K562 (cell line): ENCODE measurements around the gene GYPC. TPM values are rescaled to one million over a fixed set of nuclear protein-coding genes. Genes with fewer than 3 reads are reported as not detected.
"Not testable (repeated sequence)": the region's sequence is repeated elsewhere in the genome, so short reads cannot be mapped to it uniquely, and the experiment has no call there.

Source experiments
- ATAC-seq: fragments of 200-7000 bp; cut with Tn5 transposase; 3 replicates; pipeline ENCODE4 v1.9.1; 2020; ENCODE audit warnings: moderate library complexity
- BruUV-seq: library from RNA; stranded (reverse); fragments of 400-500 nt; replicated peaks from 2 replicates; lab custom pipeline; 2021; lab: Mats Ljungman, UMichigan
- CTCF ChIA-PET: fragments of 300-600 bp; formaldehyde crosslinking; extraction: SDS; loops from one replicate; lab custom pipeline; 2021; ENCODE audit warnings: low intra/inter-chr PET ratio; lab: Yijun Ruan, JAX
- POLR2A ChIA-PET: fragments of 300-600, 350-650 bp; sonication (Branson Sonifier 250); formaldehyde crosslinking; extraction: SDS; loops from one replicate; lab custom pipeline; 2021; ENCODE audit warnings: antibody characterized with exemption, inconsistent platforms; lab: Yijun Ruan, JAX
- DNase-seq, 4 experiments: peaks; one replicate each; pipeline versions ENCODE4 v3.0.0 to v3.0.0-alpha.2; 2011 to 2018; ENCODE audit warnings: low spot score in 3 of 4, mixed read lengths in 3 of 4; ENCODE audit errors: extremely low read depth in 1 of 4
- FAIRE-seq: peaks from 2 replicates; lab custom pipeline; 2011; peaks lifted over from hg19 to GRCh38; lab: Jason Lieb, UNC
- H2AFZ ChIP-seq: 2 replicates; pipeline ENCODE4 v1.6.0; 2011; ENCODE audit warnings: low read depth, low read length, control low read depth, inconsistent platforms
- H3K27ac ChIP-seq: fragments of 200-600 bp; 3 replicates; pipeline ENCODE4 v1.8.0; 2011; ENCODE audit warnings: low read depth, mild to moderate bottlenecking, control low read depth, inconsistent platforms, low read length, moderate library complexity, mixed read lengths; ENCODE audit errors: extremely low read depth
- H3K27me3 ChIP-seq, 2 experiments: fragments of 300-600 bp in 1 of 2; 2 replicates in 1 of 2; 3 replicates in 1 of 2; pipeline versions ENCODE4 v1.6.0 to v1.8.0; 2011; ENCODE audit warnings: inconsistent platforms in 2 of 2, low read length in 2 of 2, mild to moderate bottlenecking in 1 of 2, mixed read lengths in 1 of 2, moderate library complexity in 1 of 2; ENCODE audit not compliant: control insufficient read depth in 2 of 2, insufficient read depth in 2 of 2
- H3K36me3 ChIP-seq: fragments of 300-600 bp; 3 replicates; pipeline ENCODE4 v1.8.0; 2011; ENCODE audit warnings: mild to moderate bottlenecking, low read length, inconsistent platforms; ENCODE audit not compliant: control insufficient read depth, insufficient read depth
- H3K4me1 ChIP-seq, 2 experiments: fragments of 200-600 bp in 1 of 2; replicated peaks in 1 of 2; 2 replicates in 1 of 2; 3 replicates in 1 of 2; pipeline versions ENCODE4 v1.5.1 to v1.8.0; 2011; ENCODE audit warnings: inconsistent platforms in 2 of 2, low read length in 2 of 2, mild to moderate bottlenecking in 1 of 2, mixed read lengths in 1 of 2, moderate library complexity in 1 of 2; ENCODE audit not compliant: control insufficient read depth in 2 of 2, insufficient read depth in 2 of 2
- H3K4me2 ChIP-seq: 2 replicates; pipeline ENCODE4 v1.6.1; 2011; ENCODE audit warnings: low read length, control low read depth, inconsistent platforms, mixed read lengths; ENCODE audit not compliant: insufficient read depth
- H3K4me3 ChIP-seq: fragments of 200-600 bp; sonication (generic), shearing (Covaris generic); 2 replicates; pipeline ENCODE4 v1.5.1; 2016; ENCODE audit warnings: control low read depth, inconsistent platforms
- H3K79me2 ChIP-seq: fragments of 200-600 bp; 3 replicates; pipeline ENCODE4 v1.8.0; 2011; ENCODE audit warnings: low read length, inconsistent platforms; ENCODE audit not compliant: control insufficient read depth, insufficient read depth
- H3K9ac ChIP-seq, 2 experiments: 2 replicates each; pipeline versions ENCODE4 v1.6.0 to v1.6.1; 2011; ENCODE audit warnings: low read depth in 2 of 2, low read length in 2 of 2, control low read depth in 1 of 2, inconsistent platforms in 1 of 2, mild to moderate bottlenecking in 1 of 2, mixed read lengths in 1 of 2; ENCODE audit not compliant: insufficient read depth in 1 of 2
- H3K9me1 ChIP-seq: one replicate; pipeline ENCODE4 v1.6.0; 2011; ENCODE audit warnings: inconsistent platforms, mild to moderate bottlenecking, low read length, moderate library complexity; ENCODE audit not compliant: control insufficient read depth, insufficient read depth
- H3K9me3 ChIP-seq: replicated peaks from 2 replicates; pipeline ENCODE4 v1.5.1; 2011; ENCODE audit warnings: low read depth, low read length, inconsistent platforms; ENCODE audit not compliant: control insufficient read depth, insufficient read depth
- H4K20me1 ChIP-seq: replicated peaks from 2 replicates; pipeline ENCODE4 v1.6.1; 2011; ENCODE audit warnings: low read length, inconsistent platforms, mixed read lengths; ENCODE audit not compliant: control insufficient read depth, insufficient read depth
- ADNP ChIP-seq: fragments of 200-800 bp; sonication (Bioruptor generic); IDR thresholded peaks from 2 replicates; pipeline ENCODE4 v1.6.1; 2016; ENCODE audit warnings: missing genetic modification characterization, missing compliant biosample characterization
- CTBP1 ChIP-seq: fragments of 450-650 bp; IDR thresholded peaks from 2 replicates; pipeline ENCODE4 v1.6.1; 2016; ENCODE audit warnings: borderline replicate concordance
- MEIS2 ChIP-seq: fragments of 450-650 bp; IDR thresholded peaks from 2 replicates; pipeline ENCODE4 v1.6.1; 2014; ENCODE audit warnings: mild to moderate bottlenecking; ENCODE audit not compliant: partially characterized antibody
- MTA1 ChIP-seq: fragments of 450-650 bp; IDR thresholded peaks from 2 replicates; pipeline ENCODE4 v1.6.1; 2017; ENCODE audit warnings: borderline replicate concordance
- MTA2 ChIP-seq: fragments of 450-650 bp; IDR thresholded peaks from 2 replicates; pipeline ENCODE4 v1.6.1; 2016; ENCODE audit warnings: low read depth
- NCOR1 ChIP-seq: fragments of 450-650 bp; IDR thresholded peaks from 2 replicates; pipeline ENCODE4 v1.6.1; 2016; ENCODE audit warnings: mild to moderate bottlenecking, moderate library complexity
- RAD51 ChIP-seq: fragments of 450-650 bp; IDR thresholded peaks from 2 replicates; pipeline ENCODE4 v1.7.1; 2016; ENCODE audit warnings: low read depth, mild to moderate bottlenecking, borderline replicate concordance
- RBBP5 ChIP-seq: fragments of 200-600 bp; sonication (generic); IDR thresholded peaks from 2 replicates; pipeline ENCODE4 v1.6.1; 2012; ENCODE audit warnings: borderline replicate concordance, mild to moderate bottlenecking, low read length, control low read depth, inconsistent platforms; ENCODE audit not compliant: insufficient read depth, poor library complexity, severe bottlenecking
- RCOR1 ChIP-seq, 2 experiments: IDR thresholded peaks; 2 replicates each; pipeline ENCODE4 v1.6.1; 2012; ENCODE audit warnings: low read depth in 2 of 2, low read length in 2 of 2, borderline replicate concordance in 1 of 2, improper control_type of control experiment in 1 of 2
- SOX6 ChIP-seq: fragments of 450-650 bp; IDR thresholded peaks from 2 replicates; pipeline ENCODE4 v1.6.1; 2014; ENCODE audit warnings: mild to moderate bottlenecking
- WGBS: fragments of 100-300 bp; shearing (Covaris generic); methylation state at CpG from one replicate; pipeline ENCODE4 v1.1.6; 2016; ENCODE audit warnings: low coverage, mixed read lengths; ENCODE audit not compliant: insufficient coverage; ENCODE audit errors: missing lambda C conversion rate; 5-methylcytosine and 5-hydroxymethylcytosine counted together
- in situ Hi-C: fragments of 300-500 bp; cut with MboI; formaldehyde crosslinking; loops from 4 replicates; pipeline ENCODE4 v1.15.0; 2018; ENCODE audit warnings: inconsistent platforms, mixed read lengths
- intact Hi-C: fragments of 100-400 bp; cut with micrococcal nuclease; formaldehyde crosslinking; loops from 2 replicates; pipeline ENCODE4 v1.14.2; 2022
- polyA plus RNA-seq, 8 experiments: library from polyadenylated mRNA; depleted of rRNA in 4 of 8; stranded (reverse) in 5 of 8; unstranded in 3 of 8; fragments of >200 nt; fragmentation: Nextera tagmentation in 2 of 8; fragmentation: Illumina TruSeq in 1 of 8; extraction: Ambion mirVana in 2 of 8; extraction: Trizol in 1 of 8; gene quantifications; 2 replicates each; pipeline versions ENCODE4 v1.2.1 to v1.2.3, GENCODE V29; 2011 to 2014; ENCODE audit warnings: inconsistent platforms in 1 of 8, missing spikeins in 1 of 8
- total RNA-seq, 7 experiments: library from RNA; depleted of rRNA in 6 of 7; stranded (reverse); fragments of >200 nt in 6 of 7; fragmentation: Illumina TruSeq in 2 of 7; extraction: Trizol in 2 of 7; gene quantifications; 2 replicates each; pipeline versions ENCODE4 v1.2.1 to v1.2.3, GENCODE V29; 2011 to 2021; ENCODE audit warnings: low replicate concordance in 1 of 7
- TF ChIP-seq, protein P1 (sequence below): fragments of 450-650 bp; IDR thresholded peaks from 2 replicates; pipeline ENCODE4 v1.6.1; 2016; ENCODE audit warnings: antibody characterized with exemption
- TF ChIP-seq, protein P2 (sequence below): fragments of 450-650 bp; IDR thresholded peaks from 2 replicates; pipeline ENCODE4 v1.6.1; 2017; ENCODE audit warnings: antibody characterized with exemption, mild to moderate bottlenecking

Gene GYPC
- total and polyA plus RNA-seq, 9 of the 15 experiments (the other 6 are each of a cell fraction or from before 2014, with no cell fraction given): 50.6 to 282 (median 194) TPM

- TF ChIP-seq, protein P1, sequence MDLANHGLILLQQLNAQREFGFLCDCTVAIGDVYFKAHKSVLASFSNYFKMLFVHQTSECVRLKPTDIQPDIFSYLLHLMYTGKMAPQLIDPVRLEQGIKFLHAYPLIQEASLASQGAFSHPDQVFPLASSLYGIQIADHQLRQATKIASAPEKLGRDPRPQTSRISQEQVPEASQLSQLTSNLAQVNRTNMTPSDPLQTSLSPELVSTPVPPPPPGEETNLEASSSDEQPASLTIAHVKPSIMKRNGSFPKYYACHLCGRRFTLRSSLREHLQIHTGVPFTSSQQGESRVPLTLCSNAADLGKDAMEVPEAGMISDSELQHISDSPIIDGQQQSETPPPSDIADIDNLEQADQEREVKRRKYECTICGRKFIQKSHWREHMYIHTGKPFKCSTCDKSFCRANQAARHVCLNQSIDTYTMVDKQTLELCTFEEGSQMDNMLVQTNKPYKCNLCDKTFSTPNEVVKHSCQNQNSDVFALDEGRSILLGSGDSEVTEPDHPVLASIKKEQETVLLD: 0 out of 2 replicates have a peak, but pooled peaks have one; percentile 51
Observed at GRCh38 chr2:126647714-126648344, 8.1 kb upstream of the GYPC start (continued).

DNA sequence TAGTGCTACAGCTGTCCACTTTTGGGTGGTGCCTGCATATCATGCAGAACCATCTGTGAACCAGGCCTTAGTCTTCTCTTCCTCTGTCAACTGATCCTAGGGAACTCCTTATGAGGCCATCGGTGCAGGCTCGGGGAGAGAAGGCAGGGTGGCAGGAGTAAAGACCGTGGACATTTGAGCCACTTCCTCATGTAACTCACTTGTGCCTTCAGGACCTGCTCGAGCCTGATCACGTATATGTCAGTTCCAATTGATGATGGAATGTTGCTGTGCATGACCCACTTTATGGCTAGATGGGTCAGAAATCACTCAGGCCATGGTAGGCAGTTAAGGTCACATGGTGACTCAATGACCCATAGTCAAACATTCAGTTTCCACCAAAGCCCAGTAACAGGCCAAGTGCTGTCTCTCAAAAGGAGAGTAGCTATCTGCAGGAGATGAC lies 7.6 kb upstream of the GYPC start:
- Histone ChIP-seq H2AFZ (peak overlapping the region; percentile 79), H3K4me1 (peaks cover 21 to 84% of the 10 kb centered on the region in 2 experiments), H3K27ac (peak overlapping the region; percentile 70), H3K4me2 (peak overlapping the region; percentile 68), H3K9me3 (peaks cover 10% of the 10 kb centered on the region; the same call in 1 of the 2 replicates)
- H4K20me1 ChIP-seq, POLR2A ChIA-PET, H3K9ac ChIP-seq, H3K36me3 ChIP-seq, BruUV-seq, H3K9me1 ChIP-seq, H3K4me3 ChIP-seq, H3K27me3 ChIP-seq, H3K79me2 ChIP-seq, CTCF ChIA-PET, in situ Hi-C loops, ATAC-seq: not testable (repeated sequence)
- DNase-seq: peak in 1 of 4 experiments; percentile 74
- FAIRE-seq: peak; percentile 82
- intact Hi-C loops: loop anchor here (10.0 kb wide), 1 partner anchor 1546 kb away; no protein-coding TSS in a partner anchor
- WGBS: 4% methylated on average over 5 of the region's 5 CpGs
- TF ChIP-seq RAD51: peak; percentile 35; the same call in 1 of the 2 replicates
- peak; percentile 84; the same call in 1 of the 2 replicates for TF ChIP-seq CTBP1
- peak in 1 of 2 experiments; percentile 46; a peak in 1 of 4 replicates for TF ChIP-seq RCOR1 (IDR thresholded peaks at IDR 0.05; ENCODE audit: borderline replicate concordance in 1 of 2, low read depth in 2 of 2, low read length in 2 of 2)
- 0 out of 2 replicates have a peak, but pooled peaks have one; percentile 20 for TF ChIP-seq MTA1
- TF ChIP-seq, protein P2, sequence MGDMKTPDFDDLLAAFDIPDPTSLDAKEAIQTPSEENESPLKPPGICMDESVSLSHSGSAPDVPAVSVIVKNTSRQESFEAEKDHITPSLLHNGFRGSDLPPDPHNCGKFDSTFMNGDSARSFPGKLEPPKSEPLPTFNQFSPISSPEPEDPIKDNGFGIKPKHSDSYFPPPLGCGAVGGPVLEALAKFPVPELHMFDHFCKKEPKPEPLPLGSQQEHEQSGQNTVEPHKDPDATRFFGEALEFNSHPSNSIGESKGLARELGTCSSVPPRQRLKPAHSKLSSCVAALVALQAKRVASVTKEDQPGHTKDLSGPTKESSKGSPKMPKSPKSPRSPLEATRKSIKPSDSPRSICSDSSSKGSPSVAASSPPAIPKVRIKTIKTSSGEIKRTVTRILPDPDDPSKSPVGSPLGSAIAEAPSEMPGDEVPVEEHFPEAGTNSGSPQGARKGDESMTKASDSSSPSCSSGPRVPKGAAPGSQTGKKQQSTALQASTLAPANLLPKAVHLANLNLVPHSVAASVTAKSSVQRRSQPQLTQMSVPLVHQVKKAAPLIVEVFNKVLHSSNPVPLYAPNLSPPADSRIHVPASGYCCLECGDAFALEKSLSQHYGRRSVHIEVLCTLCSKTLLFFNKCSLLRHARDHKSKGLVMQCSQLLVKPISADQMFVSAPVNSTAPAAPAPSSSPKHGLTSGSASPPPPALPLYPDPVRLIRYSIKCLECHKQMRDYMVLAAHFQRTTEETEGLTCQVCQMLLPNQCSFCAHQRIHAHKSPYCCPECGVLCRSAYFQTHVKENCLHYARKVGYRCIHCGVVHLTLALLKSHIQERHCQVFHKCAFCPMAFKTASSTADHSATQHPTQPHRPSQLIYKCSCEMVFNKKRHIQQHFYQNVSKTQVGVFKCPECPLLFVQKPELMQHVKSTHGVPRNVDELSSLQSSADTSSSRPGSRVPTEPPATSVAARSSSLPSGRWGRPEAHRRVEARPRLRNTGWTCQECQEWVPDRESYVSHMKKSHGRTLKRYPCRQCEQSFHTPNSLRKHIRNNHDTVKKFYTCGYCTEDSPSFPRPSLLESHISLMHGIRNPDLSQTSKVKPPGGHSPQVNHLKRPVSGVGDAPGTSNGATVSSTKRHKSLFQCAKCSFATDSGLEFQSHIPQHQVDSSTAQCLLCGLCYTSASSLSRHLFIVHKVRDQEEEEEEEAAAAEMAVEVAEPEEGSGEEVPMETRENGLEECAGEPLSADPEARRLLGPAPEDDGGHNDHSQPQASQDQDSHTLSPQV: peak; percentile 89
- TF ChIP-seq MTA2: peak; percentile 79
- 0 out of 2 replicates have a peak, but pooled peaks have one; percentile 22 for TF ChIP-seq ADNP (tag)
- peak; percentile 33 for TF ChIP-seq MEIS2
- peak; percentile 37; the same call in 1 of the 2 replicates for TF ChIP-seq SOX6
- peak; percentile 42 for TF ChIP-seq RBBP5
- TF ChIP-seq NCOR1: peak; percentile 76
